Measurements from ENCODE around the gene NKTR.
A peak's percentile ranks its signal among the peaks of the same experiment; 100 is the strongest.

NKTR gene

DNA sequence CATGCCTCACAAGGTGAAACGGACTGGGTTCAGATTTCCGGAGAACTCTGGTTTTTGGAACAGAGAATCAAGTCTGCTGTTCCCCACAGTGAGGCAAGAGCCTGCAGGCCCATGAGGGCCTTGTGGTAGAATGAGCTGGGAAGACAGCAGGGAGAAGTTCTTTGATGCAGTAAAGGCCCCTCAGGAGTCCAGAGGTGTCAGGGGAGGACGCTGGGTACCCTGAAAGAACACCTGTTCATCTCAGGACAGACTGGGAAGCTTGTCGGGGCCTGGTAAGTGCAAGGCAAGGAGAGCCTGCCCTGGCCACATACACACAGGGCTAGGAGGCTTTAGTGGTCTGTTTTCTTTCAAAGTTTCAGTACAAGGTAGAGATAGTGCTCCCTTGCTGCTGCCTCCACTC, 49.3 kb downstream of the NKTR start:
- DNase-seq = no peak

DNA sequence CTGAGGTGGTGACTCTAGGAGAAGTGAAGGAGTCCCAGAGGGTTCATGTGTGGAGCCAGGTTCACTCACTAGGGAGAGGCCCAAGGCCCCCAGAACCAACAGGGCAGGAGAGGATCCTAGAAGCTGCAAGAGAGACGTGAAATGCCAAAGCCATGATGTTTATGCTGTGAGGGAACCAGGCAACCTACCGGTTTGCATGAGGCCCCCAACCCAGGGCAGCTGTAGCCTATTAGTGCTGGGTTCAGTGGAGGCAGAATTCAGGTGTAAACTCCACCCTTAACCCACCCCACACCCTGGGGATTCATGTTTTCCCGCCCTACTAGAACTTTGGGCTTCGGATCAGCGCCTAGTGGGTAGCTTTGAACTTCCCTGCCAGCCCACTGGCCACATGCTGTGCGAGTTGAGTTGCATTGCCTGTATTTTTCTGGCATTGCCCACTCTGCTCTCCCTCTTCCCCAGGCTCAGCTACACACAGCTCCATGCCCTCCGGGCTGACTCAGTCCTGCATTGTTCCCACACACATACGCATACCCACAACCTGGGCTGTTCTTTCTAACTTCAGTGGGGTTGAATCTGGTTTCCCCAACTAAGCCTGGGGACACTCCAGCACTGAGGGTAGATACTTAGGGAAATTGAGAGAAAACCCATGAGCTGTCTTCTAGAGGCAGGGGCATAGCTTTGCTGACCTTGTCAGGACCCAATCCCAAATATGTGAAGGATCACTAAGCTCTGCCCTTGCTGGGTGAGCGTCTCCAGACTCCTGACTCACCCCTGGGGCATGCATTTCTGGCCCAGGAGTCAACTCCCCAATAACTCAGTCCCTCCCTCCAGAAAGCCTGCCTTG, 51.0 kb downstream of the NKTR start:
- peak in 1 of 56 donors; percentile 35 for DNase-seq

DNA sequence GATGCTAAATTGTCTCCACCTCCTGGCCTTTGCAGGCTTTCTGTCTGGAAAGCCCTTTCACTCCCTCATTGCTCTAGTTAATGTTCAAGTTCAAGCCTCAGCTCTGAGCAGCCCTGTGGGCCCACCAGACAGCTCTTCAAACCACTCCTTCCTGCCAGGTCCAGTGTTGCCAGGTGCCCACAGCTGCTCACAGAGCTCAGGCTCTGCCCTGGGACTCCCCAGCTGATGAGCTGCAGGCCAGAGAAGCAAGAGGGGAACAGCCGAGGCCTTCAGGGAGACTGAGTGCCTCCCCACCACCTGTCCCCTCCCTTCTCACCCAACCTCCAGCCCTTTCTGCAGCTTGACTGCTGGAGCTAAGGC, 51.7 kb downstream of the NKTR start:
- DNase-seq = no peak

DNA sequence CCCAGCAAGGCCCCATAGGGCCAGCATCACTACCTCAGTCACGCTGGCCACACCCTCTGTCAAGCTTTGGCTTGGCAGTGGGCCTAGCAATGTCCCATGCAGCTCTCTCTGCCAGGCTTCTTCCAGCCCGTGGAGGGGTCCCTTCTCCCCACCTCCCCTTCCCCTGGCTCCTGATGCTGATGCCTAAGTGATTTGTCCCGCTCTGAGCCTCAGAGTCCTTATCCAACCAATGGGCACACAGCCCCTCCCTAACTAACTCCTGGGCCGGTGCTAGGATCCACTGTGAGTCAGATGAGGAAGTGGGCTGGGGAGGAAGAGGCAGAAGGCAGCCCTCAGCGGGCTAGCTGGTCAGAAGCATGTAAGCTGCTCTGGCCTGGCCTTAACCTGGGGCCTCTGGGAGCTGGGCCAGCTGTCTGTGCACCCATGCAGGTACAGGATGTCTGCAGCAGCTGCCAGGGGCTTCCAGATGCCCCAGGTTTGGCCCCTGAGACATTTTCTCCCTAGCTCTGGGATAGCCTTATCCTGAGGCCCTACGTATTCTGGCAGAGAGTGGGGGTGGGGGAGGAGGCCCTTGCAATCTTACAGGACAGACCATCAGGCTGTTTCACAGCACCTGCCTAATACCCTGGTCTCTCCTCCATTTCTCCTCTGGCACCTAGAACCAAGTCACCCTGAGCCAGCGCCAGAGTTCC, 52.3 kb downstream of the NKTR start:
- DNase-seq = peak in 14 of 56 donors; percentile 33 to 74 (median 53)

DNA sequence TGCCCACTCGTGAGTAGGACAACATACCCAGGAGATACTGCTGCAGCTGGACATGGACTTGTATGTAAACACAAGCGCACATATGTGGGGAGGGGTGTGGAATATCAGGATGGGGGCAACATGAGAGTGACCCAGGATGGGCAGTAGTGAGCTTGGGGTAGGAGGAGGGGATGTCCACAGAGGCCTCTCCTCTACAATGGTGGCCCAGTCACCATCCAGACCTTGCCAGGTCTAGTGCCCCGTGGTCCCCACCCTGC, 52.7 kb downstream of the NKTR start:
- peak in 1 of 56 donors; percentile 51 for DNase-seq

DNA sequence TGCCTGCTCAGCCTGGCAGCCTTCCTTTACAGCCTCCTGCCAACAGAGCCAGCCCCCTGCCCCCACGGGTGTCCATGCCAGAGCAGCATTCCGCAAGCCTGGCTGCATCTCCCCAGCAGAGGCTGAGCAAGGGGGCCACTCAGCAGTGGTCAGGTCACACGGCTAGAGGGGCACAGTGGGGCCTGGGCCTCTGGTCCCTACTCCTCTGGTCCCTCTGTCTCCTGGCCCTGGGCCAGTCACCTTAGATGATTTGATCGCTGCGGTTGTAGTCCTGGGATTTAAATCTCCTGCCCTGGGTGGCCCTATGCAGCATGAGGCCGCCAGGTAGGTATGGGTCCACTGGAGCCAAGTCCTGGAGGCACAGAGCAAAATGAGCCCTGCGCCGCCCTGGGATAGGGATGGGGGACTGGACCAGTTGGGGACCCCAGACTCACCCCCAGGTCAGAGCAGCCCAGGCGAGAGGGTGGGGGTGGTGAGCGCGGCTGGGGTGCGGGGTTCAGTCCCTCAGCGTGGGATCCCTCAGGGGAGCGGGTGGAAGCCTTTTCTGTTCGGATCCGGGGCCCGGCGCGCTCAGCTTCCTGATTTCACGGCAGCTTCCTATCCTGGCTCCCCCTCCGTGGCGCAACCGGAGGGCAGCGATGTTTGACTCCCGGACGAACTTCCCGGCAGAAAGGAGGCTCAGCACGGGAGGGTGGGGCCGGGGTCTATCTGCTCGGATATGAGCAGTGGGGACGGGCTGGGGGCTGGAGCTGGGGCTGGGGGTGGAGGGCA, 53.3 kb downstream of the NKTR start, which contains the start of gene ZBTB47:
Gene ZBTB47, plus strand, starts transcription at position 138 of the 771 bp plus-strand sequence. CDS start 4,659 bp downstream, outside the sequence.
- peak in 35 of 56 donors; percentile 32 to 80 (median 61) for DNase-seq

DNA sequence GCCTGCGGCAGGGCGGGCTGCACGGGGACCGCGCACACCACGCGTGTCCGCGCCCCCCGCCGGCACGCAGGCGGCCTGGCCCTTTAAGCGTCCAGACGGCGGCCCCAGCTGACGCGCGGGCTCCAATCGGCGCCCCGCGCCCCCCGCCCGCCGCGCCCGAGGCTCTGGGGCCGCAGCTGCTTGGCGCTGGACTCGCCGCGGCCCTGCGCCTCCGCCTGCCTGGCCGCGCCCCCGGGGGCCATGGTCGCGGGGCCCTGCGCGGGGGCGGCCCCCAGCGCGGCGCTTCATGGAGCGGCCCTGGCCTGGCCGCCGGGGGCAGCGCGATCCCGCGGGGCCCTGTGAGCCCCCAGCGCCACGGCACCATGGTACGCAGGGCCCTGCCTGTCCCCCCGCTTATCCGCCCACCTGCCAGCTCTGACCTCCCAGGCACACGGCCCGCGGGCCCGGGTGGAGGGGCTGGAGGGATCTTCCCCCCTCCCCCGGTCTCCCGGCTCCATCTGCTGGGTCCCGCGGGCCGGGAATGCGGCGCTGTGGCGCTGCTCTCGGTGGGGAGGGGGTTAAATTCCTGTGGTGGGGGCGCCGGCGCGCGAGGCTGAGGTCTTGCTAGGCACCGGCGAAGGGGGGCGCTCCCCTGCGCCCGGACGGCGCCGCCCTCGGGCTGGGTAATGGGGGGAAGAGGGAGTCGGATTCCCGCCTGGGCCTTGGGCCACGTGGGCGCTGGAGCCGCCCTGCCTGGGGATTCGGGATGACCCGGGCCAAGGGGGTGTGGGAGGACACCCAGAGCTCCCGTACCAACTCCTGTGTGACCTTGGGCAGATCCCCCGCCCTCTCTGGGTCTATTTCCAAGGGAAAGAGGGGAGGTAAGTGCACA, 54.1 kb downstream of the NKTR start:
- DNase-seq = peak in 38 of 56 donors; percentile 41 to 88 (median 62)

DNA sequence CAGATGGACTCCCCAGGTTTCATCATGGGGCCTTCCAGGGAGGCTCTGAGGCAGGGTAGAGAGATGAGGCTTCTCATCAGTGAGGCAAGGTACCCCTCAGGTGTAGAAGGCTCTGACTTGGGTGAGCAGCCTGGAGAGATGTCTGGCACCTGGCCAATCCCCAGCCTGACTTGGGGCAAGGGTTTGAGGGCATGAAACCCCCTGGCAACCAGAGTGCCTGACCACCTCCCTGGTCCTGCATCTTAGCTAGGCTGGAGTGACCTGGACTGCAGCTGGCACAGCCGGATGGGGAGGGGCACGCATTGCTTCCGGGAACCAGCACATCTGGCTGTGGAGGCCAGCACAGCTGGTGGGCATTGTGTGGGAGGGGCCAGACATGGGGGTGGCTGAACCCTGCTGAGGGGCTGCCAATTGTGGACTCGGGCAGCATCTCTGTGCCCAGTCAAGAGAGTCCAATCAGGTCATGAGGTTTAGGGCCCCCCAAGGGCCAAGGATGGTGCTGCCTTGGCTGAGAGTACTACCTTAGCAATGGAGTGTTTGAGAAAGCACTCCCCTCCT, 54.9 kb downstream of the NKTR start:
- DNase-seq = peak in 18 of 56 donors; percentile 28 to 76 (median 50)

DNA sequence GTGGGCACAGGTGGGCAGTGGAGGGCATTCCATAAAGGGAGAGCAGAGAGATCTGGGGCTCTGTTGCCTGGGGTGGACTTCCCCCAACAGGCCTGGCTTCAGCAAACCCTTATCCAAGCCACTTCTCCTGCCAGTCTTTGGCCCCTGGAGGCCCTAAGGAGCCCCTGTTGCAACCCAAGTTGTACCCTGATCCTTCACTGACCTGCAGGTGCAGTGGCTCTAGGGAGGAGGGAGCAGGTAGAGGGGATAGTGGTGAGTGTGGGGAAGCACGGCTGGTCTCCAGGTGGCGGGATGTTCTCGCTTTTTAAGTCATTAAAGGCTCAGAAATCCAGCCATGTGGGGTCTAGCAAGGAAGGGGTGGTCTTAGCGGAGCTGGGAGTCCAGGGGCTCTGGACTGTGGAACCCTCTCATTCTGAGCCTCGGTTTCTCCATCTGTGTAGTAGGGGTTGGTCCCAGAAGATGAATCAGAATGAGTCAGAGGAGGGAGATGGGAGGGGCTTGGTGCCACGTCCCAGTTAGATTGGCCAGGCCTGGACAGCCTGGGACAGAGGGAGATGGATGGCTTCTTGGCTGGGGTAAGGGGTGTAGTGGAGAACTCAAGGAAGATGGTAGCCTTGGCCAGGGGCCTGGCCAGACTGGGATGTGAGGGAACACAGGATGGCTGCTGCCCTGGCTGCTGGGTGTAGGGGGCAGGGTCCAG, 55.6 kb downstream of the NKTR start:
- peak in 3 of 56 donors; percentile 39 to 40 (median 40) for DNase-seq

DNA sequence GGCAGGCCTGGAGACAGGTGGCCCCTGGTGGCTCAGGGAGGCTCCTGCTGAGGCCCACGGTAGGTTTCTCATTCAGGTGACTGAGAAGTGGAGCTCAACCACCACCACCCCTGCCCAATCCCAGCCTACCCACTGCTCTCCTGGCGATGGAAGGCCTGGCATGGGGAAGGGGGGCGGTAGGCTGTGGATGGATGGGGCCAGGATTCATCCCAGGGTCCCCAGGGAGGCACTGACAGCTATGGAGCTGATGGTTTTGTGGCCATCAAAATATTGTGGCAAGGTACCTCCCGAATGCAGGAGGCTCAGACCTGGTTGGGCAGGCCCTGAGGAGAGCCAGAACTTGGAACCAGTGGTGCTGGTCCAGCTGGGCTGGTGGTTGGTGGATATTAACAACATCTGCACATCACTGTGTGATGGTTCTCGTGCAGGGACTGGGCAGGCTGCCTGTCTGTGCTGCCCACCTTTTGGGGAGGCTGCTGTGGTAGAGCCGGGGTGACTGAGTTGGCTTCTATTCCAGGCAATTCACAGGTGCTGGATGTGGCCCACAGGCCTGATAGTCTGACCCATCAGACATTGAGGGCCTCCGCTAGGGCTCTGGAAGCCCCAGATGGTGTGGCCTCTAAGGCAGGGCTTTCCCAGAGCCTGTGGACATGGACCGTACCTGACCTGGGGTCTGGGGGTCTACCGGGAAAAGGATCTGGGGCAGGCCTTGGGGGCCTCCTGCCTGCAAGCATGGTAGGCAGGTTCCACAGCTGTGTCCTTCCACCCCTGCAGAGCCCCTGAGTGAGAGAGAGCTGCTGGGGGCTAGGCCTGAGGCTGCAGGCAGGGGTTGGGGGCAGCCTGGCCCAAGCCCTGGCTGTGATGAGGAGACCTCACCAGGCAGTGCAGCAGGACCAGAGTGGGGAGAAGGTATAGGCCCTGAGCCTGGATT, 56.5 kb downstream of the NKTR start:
- no peak for DNase-seq

DNA sequence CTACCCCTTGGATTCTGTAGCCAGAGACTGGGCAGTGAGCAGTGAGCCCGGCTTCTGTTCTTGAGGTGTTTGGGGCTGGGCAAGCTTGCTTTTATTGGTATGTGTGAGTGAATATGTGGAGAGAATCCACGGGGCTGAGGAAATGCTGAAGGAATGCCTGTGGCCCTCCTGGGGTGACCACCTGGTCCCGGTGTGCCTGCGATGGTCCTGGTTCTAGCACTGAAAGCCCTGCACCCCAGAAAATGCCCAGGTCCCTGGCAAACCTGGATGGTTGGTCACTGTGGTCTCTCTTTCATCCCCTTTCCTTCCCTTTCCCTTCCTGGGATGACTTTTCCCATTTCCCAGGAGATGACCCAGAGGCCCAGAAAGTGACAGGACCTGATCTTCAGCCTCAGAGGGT, 57.2 kb downstream of the NKTR start:
- no peak for DNase-seq

DNA sequence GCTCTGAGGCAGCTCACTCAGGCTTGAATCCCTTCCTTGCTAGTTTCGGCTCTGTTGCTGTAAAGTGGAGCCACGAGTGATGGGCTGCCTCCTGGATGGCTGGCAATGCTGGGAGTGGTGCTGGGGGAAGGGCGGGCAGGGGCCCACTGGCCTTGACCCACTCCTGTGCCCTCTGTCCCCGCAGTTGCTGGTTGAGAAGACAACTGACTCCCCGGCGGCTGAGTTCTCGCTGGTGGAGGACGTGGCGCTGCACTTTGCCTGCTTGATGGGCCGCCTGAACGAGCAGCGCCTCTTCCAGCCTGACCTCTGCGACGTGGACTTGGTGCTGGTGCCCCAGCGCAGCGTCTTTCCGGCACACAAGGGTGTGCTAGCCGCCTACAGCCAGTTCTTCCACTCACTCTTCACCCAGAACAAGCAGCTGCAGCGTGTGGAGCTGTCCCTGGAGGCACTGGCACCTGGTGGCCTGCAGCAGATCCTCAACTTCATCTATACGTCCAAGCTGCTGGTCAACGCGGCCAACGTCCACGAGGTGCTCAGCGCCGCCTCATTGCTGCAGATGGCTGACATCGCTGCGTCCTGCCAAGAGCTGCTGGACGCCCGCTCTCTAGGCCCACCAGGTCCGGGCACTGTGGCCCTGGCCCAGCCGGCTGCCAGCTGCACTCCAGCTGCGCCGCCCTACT, 57.7 kb downstream of the NKTR start:
- peak in 11 of 56 donors; percentile 25 to 66 (median 45) for DNase-seq

DNA sequence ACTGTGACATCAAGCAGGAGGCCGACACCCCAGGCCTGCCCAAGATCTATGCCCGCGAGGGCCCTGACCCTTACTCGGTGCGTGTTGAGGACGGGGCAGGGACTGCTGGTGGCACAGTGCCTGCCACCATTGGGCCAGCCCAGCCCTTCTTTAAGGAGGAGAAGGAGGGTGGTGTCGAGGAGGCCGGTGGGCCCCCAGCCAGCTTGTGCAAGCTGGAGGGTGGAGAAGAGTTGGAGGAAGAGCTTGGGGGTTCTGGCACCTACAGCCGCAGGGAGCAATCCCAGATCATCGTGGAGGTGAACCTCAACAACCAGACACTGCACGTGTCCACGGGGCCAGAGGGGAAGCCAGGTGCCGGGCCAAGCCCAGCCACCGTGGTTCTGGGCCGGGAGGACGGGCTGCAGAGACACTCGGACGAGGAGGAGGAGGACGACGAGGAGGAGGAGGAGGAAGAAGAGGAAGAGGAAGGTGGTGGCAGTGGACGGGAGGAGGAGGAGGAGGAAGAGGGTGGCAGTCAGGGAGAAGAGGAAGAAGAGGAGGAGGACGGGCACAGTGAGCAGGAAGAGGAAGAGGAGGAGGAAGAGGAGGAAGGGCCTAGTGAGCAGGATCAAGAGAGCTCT, 58.4 kb downstream of the NKTR start:
- peak in 1 of 56 donors; percentile 37 for DNase-seq

DNA sequence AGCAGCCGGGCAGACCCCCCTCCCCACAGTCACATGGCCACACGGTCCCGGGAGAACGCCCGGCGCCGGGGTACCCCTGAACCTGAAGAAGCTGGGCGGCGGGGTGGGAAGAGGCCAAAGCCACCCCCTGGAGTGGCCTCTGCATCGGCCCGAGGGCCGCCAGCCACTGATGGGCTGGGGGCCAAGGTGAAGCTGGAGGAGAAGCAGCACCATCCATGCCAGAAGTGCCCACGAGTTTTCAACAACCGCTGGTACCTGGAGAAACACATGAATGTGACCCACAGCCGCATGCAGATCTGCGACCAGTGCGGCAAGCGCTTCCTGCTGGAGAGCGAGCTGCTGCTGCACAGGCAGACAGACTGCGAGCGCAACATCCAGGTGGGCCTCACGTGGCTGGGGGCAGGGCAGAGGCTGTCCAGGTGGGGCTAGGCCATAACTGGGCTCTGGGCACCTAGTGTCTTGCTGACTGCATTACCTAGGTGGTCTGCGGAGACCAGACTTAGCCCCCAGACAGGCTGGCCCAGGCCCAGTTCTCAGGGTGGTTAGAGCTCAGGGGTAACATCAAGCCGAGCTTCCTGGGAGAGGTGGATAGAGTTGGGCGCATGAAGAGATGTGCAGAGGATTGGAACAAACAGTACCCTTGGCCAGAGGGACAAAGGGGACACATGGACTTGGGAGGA, 59.1 kb downstream of the NKTR start:
- no peak for DNase-seq

DNA sequence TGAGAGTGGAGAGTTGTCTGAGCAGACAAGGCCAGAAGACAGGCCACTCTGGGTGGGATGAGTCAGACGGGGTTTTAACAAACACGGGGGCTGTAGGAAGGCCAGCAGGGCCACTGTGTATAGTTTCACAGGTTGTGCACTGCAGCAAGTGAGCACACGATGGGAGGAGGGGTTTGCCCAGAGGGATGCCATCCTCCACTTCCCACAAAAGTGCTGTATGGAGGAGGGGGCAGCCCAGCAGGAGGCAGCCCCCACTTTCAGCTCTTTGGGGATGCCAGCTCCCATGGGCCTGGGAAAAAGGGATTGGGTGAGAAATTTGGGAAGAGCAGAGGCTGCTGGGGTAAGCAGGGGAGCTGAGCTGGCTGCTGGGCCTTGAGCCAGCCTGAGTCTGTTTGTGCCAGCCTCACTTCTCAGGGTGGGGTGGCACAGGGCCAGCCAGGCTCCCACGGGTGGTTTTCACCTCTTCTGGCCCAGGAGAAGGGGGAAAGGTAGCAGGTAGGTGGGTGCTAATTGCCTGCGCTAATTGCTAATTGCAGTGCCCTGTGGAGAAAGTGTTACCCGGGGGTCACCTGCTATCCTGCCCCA, 59.7 kb downstream of the NKTR start:
- peak in 2 of 56 donors; percentile 30 to 69 for DNase-seq

DNA sequence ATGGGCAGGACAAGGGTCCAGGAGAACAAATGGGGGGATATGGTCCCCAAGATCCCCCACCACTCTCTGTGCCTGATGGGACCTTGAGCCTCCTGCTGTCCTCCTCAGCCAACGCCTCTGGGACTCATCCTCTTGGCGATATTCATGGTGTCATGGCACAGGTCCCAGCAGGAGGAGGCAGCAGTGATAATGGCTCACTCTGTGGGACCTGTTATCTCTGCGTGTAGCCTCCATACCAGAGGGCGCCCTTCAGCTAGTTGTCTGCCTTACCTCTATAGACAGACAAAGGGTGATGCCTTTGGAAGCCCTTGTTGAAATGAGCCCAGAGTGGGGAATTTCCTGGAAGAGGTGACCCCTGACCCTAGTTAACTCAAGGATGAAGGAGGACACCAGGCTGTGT, 60.4 kb downstream of the NKTR start:
- DNase-seq = no peak

DNA sequence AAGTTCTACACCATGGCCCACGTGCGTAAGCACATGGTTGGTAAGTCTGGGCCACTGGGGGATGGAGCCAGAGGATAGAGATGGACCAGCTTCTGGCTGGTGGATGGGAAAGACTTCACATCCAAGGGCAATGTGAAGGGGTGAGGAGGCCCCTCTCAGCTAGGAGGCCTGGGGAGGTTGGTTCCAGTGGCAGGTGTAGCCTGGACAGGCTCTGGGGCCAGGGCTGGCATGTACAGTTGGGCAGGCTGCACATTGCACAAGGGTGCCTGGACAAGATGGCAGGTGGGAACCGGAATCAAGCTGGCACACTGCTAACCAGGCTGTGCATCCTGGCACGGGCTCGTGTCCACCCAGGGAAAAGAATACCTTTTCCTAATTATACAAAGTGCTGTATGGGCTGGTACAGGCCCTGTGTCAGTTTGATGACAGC, 61.1 kb downstream of the NKTR start:
- no peak for DNase-seq
